H1 (cell line): ENCODE results near the gene TRAPPC2L. TPM values are rescaled to one million over a fixed set of nuclear protein-coding genes. Genes with fewer than 3 reads are reported as not detected.
A peak's percentile ranks its signal among the peaks of the same experiment; 100 is the strongest.

Experiments used
- CBX5 ChIP-seq: fragments of 300-800, 300-1000 bp; sonication (generic); IDR thresholded peaks from 2 replicates; pipeline ENCODE4 v1.7.1; 2016; ENCODE audit warnings: antibody characterized with exemption, low read length, low read depth
- EP300 ChIP-seq, 2 experiments: IDR thresholded peaks; 1 replicate in 1 of 2; 2 replicates in 1 of 2; pipeline ENCODE4 v1.6.1; 2011 to 2012; ENCODE audit warnings: low read depth in 2 of 2, low read length in 2 of 2, mild to moderate bottlenecking in 2 of 2, borderline replicate concordance in 1 of 2, inconsistent platforms in 1 of 2, moderate library complexity in 1 of 2
- EZH2 ChIP-seq: fragments of 200-600 bp; sonication (generic); IDR thresholded peaks from 2 replicates; pipeline ENCODE4 v1.7.1; 2012; ENCODE audit warnings: low read depth, mild to moderate bottlenecking, moderate library complexity, low read length, inconsistent platforms; ENCODE audit not compliant: severe bottlenecking
- GTF2F1 ChIP-seq: IDR thresholded peaks from 2 replicates; pipeline ENCODE4 v1.6.1; 2012; ENCODE audit warnings: low read depth, low read length, improper control_type of control experiment, borderline replicate concordance
- HDAC6 ChIP-seq: IDR thresholded peaks from one replicate; pipeline ENCODE4 v1.7.1; 2012; ENCODE audit warnings: low read depth, mild to moderate bottlenecking, inconsistent platforms, low read length, moderate library complexity
- JUN ChIP-seq: IDR thresholded peaks from 2 replicates; pipeline ENCODE4 v1.6.1; 2011; ENCODE audit warnings: low read depth, mild to moderate bottlenecking, improper control_type of control experiment, low read length
- KDM1A ChIP-seq: fragments of 200-600, 300-600 bp; sonication (generic); IDR thresholded peaks from 2 replicates; pipeline ENCODE4 v1.7.1; 2016; ENCODE audit warnings: mild to moderate bottlenecking, low read length, borderline replicate concordance
- KDM4A ChIP-seq: IDR thresholded peaks from one replicate; pipeline ENCODE4 v1.7.1; 2012; ENCODE audit warnings: low read depth, mild to moderate bottlenecking, moderate library complexity, low read length, inconsistent platforms; ENCODE audit not compliant: severe bottlenecking
- KDM5A ChIP-seq: fragments of 200-600 bp; IDR thresholded peaks from 2 replicates; pipeline ENCODE4 v1.7.1; 2012; ENCODE audit warnings: mild to moderate bottlenecking, low read length, inconsistent platforms, mixed read lengths
- MAFK ChIP-seq: IDR thresholded peaks from 2 replicates; pipeline ENCODE4 v1.6.1; 2012; ENCODE audit warnings: low read depth, mild to moderate bottlenecking, improper control_type of control experiment, low read length
- POU5F1 ChIP-seq: IDR thresholded peaks from 2 replicates; pipeline ENCODE4 v1.6.1; 2011; ENCODE audit warnings: low read depth, mild to moderate bottlenecking, low read length, moderate library complexity
- RXRA ChIP-seq: IDR thresholded peaks from 2 replicates; pipeline ENCODE4 v1.6.1; 2011; ENCODE audit warnings: low read depth, mild to moderate bottlenecking, low read length, moderate library complexity; ENCODE audit not compliant: insufficient read depth
- SIN3A ChIP-seq, 2 experiments: IDR thresholded peaks in 1 of 2; conservative IDR thresholded peaks in 1 of 2; 2 replicates each; pipeline ENCODE4 v1.6.1; 2011 to 2012; ENCODE audit warnings: low read length in 2 of 2, improper control_type of control experiment in 1 of 2, low read depth in 1 of 2, mild to moderate bottlenecking in 1 of 2
- SIX5 ChIP-seq: IDR thresholded peaks from 2 replicates; pipeline ENCODE4 v1.6.1; 2011; ENCODE audit warnings: mild to moderate bottlenecking, low read depth, low read length
- SP2 ChIP-seq: IDR thresholded peaks from 2 replicates; pipeline ENCODE4 v1.6.1; 2012; ENCODE audit warnings: mild to moderate bottlenecking, low read length, inconsistent platforms
- SP4 ChIP-seq: IDR thresholded peaks from 2 replicates; pipeline ENCODE4 v1.6.1; 2012; ENCODE audit warnings: low read length, inconsistent platforms
- SRF ChIP-seq: IDR thresholded peaks from 2 replicates; pipeline ENCODE4 v1.6.1; 2011; ENCODE audit warnings: mild to moderate bottlenecking, low read depth, low read length, moderate library complexity
- YY1 ChIP-seq: IDR thresholded peaks from 2 replicates; pipeline ENCODE4 v1.6.1; 2011; ENCODE audit warnings: low read depth, mild to moderate bottlenecking, low read length
- polyA plus RNA-seq, 7 experiments: library from polyadenylated mRNA; depleted of rRNA in 3 of 7; stranded (reverse) in 5 of 7; unstranded in 2 of 7; fragments of >200 nt in 5 of 7; fragments of 200-250 nt in 2 of 7; gene quantifications; 1 replicate in 5 of 7; 2 replicates in 1 of 7; 4 replicates in 1 of 7; pipeline versions ENCODE4 v1.2.1 to v1.2.3, GENCODE V29; 2011 to 2013; ENCODE audit warnings: missing spikeins in 2 of 7, mixed read lengths in 2 of 7
- total RNA-seq: library from RNA; stranded (reverse); fragmentation: NEBNext Ultra II Directional; extraction: Animal tissue kit (Norgen Biotek cat#: 25700); gene quantifications from 2 replicates; pipeline ENCODE4 v1.2.1, GENCODE V29; 2021
- TF ChIP-seq, protein P1 (sequence below): IDR thresholded peaks from 2 replicates; pipeline ENCODE4 v1.6.1; 2011; ENCODE audit warnings: low read length, improper control_type of control experiment
- TF ChIP-seq, protein P2 (sequence below), 3 experiments: IDR thresholded peaks; 1 replicate in 2 of 3; 2 replicates in 1 of 3; pipeline versions ENCODE4 v1.5.1 to v1.6.1; 2011; ENCODE audit warnings: low read length in 3 of 3, mild to moderate bottlenecking in 3 of 3, inconsistent platforms in 2 of 3, low read depth in 1 of 3, moderate library complexity in 1 of 3; ENCODE audit not compliant: insufficient read depth in 1 of 3; ENCODE audit errors: control extremely low read depth in 1 of 3

The TRAPPC2L gene
- total and polyA plus RNA-seq, 2 of the 8 experiments (the other 6 are each of a cell fraction or from before 2014, with no cell fraction given) = 98.7 to 133 TPM

GRCh38 chr16:88856828-88857727 lies at the start of gene TRAPPC2L, which contains the start of gene GALNS (continued):
- TF ChIP-seq EP300 (IDR thresholded peaks at IDR 0.05; ENCODE audit: borderline replicate concordance in 1 of 2, low read depth in 2 of 2, low read length in 2 of 2) (no peak), YY1 (peak; percentile 97), KDM1A (no peak), SP2 (no peak), POU5F1 (no peak), GTF2F1 (peak; percentile 73; the same call in 1 of the 2 replicates), RXRA (no peak), KDM4A (peak; percentile 64), KDM5A (peak; percentile 98), SP4 (peak; percentile 97), SIX5 (no peak), SIN3A (conservative IDR thresholded peaks at IDR 0.05 in 1 of 2, IDR thresholded peaks at IDR 0.05 in 1 of 2; ENCODE audit: low read depth in 1 of 2, low read length in 2 of 2) (peak; percentile 47 to 80; a peak in 2 of 4 replicates), CBX5 (no peak), EZH2 (no peak), HDAC6 (no peak), MAFK (no peak), SRF (no peak), JUN (no peak)
- TF ChIP-seq, protein P1, sequence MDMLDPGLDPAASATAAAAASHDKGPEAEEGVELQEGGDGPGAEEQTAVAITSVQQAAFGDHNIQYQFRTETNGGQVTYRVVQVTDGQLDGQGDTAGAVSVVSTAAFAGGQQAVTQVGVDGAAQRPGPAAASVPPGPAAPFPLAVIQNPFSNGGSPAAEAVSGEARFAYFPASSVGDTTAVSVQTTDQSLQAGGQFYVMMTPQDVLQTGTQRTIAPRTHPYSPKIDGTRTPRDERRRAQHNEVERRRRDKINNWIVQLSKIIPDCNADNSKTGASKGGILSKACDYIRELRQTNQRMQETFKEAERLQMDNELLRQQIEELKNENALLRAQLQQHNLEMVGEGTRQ = peak; percentile 99
- TF ChIP-seq, protein P2, sequence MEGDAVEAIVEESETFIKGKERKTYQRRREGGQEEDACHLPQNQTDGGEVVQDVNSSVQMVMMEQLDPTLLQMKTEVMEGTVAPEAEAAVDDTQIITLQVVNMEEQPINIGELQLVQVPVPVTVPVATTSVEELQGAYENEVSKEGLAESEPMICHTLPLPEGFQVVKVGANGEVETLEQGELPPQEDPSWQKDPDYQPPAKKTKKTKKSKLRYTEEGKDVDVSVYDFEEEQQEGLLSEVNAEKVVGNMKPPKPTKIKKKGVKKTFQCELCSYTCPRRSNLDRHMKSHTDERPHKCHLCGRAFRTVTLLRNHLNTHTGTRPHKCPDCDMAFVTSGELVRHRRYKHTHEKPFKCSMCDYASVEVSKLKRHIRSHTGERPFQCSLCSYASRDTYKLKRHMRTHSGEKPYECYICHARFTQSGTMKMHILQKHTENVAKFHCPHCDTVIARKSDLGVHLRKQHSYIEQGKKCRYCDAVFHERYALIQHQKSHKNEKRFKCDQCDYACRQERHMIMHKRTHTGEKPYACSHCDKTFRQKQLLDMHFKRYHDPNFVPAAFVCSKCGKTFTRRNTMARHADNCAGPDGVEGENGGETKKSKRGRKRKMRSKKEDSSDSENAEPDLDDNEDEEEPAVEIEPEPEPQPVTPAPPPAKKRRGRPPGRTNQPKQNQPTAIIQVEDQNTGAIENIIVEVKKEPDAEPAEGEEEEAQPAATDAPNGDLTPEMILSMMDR (IDR thresholded peaks at IDR 0.05; ENCODE audit: control extremely low read depth in 1 of 3, insufficient read depth in 1 of 3, low read depth in 1 of 3, low read length in 3 of 3) = no peak
